T47D (cell line): ENCODE data around the gene ZNF215.
"Not testable (repeated sequence)": the region's sequence is repeated elsewhere in the genome, so short reads cannot be mapped to it uniquely, and the experiment has no call there.

Experiments
- DNase-seq, 2 experiments: peaks; one replicate each; pipeline versions ENCODE4 v3.0.0 to v3.0.0-alpha.2; 2011 to 2012; ENCODE audit warnings: low read depth in 1 of 2, low spot score in 1 of 2
- JUND ChIP-seq: IDR thresholded peaks from 2 replicates; pipeline ENCODE4 v1.6.1; 2012; ENCODE audit warnings: low read depth
- in situ Hi-C: cut with HindIII; loops from 2 replicates; pipeline ENCODE4 v1.10.0; 2016; ENCODE audit warnings: low sequenced_read_pairs, low pct_unique_long_range_greater_than_20kb

Gene ZNF215

DNA sequence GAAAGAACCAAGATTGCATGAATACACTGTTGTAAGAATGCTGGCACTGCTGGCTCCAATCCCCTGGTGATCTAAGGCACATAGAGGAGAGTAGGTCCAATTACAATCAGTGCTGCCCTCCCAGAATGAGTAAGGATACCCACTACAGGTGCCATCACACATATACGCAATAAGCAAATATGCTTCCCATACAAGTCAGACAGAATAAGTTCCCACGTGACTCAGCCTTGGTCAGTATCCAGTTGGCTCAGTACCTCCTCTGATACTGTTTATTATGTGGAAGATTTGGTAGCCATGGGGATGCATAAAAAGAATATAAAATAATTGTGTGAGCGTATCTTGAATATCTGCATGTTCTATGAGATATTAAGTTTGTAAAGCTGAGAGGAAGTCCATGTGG, 14.3 kb upstream of the ZNF215 start:
- DNase-seq, result no peak
- in situ Hi-C loops, result no loop called here
- TF ChIP-seq JUND, result no peak

DNA sequence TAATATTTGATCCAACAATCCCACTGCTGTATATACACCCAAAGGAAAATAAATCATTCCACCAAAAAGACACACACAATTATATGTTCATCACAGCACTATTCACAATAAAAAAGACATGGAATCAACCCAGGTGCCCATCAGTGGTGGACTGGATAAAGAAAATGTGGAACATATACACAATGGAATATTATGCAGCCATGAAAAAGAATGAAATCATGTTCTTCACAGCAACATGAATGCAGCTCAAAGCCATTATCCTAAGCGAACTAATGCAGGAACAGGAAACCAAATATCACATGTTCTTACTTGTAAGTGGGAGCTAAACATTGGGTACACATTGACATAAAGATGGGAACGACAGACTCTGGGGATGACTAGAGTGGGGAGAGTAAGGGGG, 6.5 kb upstream of the ZNF215 start:
- no peak for TF ChIP-seq JUND
- in situ Hi-C loops, result no loop called here
- DNase-seq, result no peak

DNA sequence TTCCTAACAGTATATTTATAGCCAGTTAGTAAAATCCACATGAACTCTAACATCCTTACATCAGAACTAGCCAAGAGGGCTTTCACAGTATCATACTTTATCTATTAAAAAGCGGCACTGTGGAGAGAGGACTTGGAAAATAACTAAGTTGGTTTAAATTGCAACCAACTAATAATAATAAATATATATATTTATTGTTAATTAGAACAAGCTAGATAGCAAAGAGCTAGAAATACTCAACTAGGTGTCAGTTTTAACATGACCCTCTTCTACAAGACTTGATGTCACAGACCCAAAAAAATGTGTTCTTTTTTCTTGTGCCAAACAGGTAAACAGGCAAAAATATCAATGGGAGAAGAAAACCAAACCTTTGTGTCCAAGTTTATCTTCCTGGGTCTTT, 5.5 kb upstream of the ZNF215 start, which contains the start of gene OR2D3:
TSS of gene OR2D3 (plus strand) at position 301 of the 400 bp plus-strand sequence. CDS start at position 301, 0 bp downstream.
- no peak for DNase-seq
- in situ Hi-C loops, result no loop called here
- no peak for TF ChIP-seq JUND

DNA sequence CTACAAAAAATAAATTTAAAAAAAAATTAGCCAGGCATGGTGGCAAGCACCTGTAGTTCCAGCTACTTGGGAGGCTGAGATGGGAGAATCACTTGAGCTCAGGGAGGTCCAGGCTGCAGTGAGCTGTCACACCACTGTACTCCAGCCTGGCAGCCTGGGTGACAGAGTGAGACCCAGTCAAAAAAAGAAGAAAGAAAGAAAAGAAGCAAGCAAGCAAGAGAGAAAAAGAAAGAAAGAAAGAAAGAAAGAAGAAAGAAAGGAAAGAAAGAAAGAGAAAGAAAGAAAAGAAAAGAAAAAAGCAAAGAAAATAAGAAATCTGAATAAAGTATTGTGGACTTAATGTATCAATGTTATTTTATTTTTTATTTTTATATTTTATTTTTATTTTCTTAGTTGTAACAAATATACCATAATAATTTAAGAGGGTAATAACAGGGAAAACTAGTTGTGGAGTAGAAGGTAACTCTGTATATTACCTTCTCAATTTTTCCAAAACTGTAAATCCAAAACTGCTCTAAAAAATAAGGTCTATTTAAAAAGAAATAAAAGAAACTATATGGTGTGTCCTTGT, 1.1 kb upstream of the ZNF215 start:
- no peak for DNase-seq
- in situ Hi-C loops, result no loop called here
- no peak for TF ChIP-seq JUND

DNA sequence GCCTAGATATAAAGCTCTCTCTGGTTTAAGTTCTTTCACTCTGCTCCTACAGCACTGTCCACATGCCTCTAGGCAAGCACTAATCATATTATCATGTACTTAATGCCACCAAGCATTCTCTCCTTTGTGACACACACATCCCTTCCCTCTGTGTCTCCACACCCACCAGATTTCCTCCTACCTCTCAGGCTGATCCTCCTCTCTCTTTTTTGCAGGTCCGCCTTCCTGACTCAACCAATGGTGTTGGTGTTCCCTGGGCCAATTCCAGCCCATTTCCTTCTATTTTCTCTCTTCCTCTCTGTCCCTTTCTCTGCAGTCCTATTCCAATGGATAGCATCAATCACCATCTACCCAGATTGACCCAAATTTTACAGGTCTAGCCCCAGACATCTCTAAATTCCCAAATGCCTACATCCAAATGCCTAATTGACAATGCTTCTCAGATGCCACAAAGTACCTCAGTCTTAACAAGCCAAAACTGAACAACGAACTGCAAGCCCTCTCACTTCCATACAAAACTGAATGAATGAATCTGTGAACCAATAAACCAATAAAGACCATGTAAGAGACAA, 504 bp upstream of the ZNF215 start:
- no peak for TF ChIP-seq JUND
- no peak for DNase-seq
- in situ Hi-C loops, result no loop called here

DNA sequence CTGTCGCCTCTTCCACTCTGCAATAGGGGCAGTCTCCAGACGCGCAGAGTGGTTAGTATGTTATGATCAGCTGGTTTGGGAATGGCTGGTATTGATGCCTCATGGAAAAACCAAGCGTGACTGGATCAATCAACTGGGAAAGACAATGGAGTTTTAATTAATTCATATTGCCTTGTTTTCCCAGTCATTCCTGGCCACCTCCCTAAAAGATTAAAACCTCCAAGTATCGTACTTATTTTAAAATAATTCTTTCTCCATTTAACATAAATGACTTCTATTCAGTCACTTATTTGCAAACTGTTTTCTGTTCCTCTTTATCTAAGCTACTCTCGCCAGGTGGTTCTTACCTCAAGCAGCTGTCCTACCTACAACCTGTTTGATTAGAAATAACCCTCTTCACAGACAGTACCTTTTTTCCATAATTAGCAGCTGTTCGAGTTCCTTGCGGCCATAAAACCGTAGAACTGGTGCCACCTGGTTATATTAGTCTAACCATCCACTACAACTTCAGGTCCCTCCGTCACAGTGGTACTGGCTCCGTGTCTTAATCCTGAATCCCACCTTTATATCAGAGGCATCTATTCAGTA, 898 bp downstream of the ZNF215 start:
- DNase-seq, result no peak
- no peak for TF ChIP-seq JUND

DNA sequence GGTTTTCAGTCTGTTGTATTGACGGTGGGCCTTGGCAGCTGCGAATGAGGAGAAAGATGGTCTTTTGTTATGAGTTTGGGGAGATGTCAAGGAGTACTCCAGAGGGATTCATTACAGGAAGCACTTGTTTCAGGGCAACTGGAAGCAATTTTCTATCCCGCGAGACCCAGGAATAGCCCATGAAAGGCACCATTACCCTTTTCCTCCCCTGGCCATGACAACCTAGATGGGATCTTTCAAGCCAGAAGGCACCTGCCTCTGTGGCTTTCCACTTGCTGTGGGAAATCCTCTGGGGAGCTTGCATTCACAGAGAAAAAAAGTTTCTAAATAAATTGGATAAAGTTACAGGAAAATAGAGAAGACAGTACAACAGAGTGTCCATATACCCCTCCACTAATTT, 2.7 kb downstream of the ZNF215 start:
- in situ Hi-C loops, result no loop called here
- DNase-seq, result no peak

More for the DNA sequence above, 898 bp downstream of the ZNF215 start:
- in situ Hi-C loops, result no loop called here

DNA sequence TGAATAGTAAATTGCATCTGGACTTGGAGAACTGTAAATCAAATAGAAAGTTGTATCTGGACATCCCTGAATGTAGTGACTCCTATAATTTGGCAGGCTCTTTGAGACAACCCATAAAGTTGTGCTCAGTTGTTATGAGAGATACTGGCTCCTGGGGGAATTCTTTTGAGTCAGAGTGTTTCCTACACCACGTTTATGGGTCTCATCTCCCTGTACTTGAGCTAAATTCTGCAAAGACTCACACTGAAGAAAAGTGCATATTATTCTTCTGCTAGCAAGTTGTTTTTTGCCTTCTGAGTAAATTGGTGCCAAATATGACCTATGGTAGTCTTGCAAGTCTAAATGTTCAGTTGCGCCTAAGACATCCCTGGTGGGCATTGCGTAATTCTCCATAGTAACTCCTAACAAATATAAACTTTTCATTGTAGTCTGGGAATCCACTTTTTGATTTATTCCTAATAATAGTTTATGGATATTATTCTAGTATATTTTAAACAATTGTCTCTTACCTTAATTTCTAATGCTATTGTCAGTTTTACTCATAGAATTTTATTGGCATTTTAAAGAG, 5.0 kb downstream of the ZNF215 start:
- TF ChIP-seq JUND, result no peak
- in situ Hi-C loops, result no loop called here
- DNase-seq, result no peak

More for the DNA sequence above, 2.7 kb downstream of the ZNF215 start:
- TF ChIP-seq JUND, result no peak

DNA sequence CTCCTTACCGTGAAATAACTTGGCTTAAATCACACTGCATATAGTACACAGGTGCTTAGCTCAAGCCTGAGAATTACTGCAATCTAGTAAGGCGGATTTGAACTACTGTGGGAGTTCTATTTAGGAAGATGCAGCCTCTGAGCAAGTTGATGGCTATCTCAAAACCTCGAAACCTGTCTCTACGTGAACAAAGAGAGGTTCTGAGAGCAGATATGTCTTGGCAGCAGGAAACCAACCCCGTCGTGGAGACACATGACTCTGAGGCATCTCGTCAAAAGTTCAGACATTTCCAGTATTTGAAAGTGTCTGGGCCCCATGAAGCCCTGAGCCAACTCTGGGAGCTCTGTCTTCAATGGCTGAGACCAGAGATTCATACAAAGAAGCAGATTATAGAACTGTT, 5.9 kb downstream of the ZNF215 start:
- no peak for DNase-seq
- TF ChIP-seq JUND, result no peak
- in situ Hi-C loops, result no loop called here

DNA sequence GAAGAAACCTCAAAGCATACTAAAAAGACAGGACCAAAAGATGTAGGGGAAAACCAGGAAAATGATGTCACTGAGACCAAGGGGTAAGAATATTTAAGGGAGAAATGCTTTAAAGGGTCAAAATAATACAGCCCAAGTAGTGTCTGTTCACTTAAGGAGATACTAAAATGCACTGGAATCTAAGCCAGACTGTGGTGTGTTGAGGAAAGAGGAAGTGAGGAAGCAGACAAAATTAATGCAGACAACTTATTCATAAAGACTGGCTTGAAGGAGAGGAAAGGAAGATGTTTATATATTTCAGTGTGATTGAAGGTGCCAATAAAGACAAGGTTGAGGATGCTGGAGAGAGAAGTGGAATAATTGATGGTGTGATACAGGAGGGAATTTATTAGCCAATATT, 15.7 kb downstream of the ZNF215 start:
- in situ Hi-C loops, result no loop called here
- no peak for DNase-seq
- no peak for TF ChIP-seq JUND

DNA sequence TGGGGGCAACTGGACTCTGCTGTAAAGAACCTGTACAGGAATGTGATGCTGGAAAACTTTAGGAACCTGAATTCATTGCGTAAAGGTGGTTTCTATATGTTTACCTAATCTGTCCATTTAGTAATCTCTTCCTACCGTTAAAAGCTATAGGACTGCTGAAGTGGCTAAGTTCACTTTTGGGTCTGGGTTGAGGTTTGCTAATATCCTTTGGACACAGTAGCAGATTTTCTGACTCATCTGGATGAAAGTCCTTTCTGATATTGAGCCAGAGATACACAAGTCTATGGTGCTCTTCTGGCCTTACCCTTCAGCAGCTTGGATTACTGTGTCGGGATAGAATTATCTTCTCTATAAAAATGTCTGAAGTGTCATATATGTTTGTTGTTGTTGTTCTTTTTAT, 16.9 kb downstream of the ZNF215 start:
- in situ Hi-C loops, result no loop called here
- DNase-seq, result no peak
- no peak for TF ChIP-seq JUND

DNA sequence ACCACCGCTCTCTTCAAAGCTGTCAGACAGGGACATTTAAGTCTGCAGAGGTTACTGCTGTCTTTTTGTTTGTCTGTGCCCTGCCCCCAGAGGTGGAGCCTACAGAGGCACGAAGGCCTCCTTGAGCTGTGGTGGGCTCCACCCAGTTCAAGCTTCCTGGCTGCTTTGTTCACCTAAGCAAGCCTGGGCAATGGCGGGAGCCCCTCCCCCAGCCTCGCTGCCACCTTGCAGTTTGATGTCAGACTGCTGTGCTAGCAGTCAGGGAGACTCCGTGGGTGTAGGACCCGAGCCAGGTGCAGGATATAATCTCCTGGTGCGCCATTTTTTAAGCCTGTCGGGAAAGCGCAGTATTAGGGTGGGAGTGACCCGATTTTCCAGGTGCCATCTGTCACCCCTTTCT, 28.0 kb downstream of the ZNF215 start:
- in situ Hi-C loops, DNase-seq: not testable (repeated sequence)

DNA sequence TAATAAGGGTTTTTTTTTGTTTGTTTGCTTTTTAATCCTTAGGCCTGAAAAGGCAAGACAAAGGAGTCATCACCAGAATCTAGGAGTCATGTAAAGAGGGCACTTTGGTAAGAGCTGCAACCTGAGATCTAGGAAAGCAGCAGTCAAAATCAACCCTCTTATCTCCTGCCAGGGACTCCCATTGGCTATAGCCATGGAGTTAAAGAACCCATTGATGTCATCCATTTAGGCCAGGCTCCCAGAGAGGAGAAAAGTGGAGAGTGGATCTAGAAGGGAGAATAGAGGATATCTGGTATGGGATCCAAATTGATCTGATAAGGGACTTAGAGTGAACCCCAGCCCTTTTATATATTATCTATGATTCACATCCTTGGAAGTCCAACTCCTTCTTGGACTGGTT, 35.9 kb downstream of the ZNF215 start:
- in situ Hi-C loops, result no loop called here
- TF ChIP-seq JUND, result no peak
- DNase-seq, result no peak
